ENCODE data around the gene FASLG.

FASLG gene

DNA sequence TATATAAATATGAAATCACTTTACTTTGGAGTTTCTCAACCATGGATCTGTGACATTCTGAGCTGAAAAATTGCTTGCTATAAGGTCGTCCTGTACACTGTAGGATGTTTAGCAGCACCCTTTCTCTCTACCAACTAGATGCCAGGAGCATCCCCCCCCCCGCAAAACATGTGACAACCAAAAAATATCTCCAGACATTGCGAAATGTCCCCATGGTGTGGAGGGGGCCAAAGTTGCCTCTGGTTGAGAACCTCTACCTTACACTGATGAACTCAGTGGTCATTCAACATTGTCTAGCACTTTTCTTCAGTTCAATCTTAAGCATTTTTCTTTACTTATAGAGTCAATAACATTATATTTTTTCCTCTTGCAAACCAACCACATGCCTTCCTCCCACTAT, 9.2 kb downstream of the FASLG start:
- Mint-ChIP-seq H3K27me3 (ENCODE audit: low read depth, poor library complexity) (peaks cover 2% of the 10 kb centered on the region), H3K27ac (no peak overlapping the region), H3K4me3 (no peak overlapping the region), H3K4me1 (peaks cover 9% of the 10 kb centered on the region), H3K9me3 (peaks cover 5% of the 10 kb centered on the region), H3K36me3 (ENCODE audit: low read depth) (peaks cover 4% of the 10 kb centered on the region)
- TF ChIP-seq, protein P1, sequence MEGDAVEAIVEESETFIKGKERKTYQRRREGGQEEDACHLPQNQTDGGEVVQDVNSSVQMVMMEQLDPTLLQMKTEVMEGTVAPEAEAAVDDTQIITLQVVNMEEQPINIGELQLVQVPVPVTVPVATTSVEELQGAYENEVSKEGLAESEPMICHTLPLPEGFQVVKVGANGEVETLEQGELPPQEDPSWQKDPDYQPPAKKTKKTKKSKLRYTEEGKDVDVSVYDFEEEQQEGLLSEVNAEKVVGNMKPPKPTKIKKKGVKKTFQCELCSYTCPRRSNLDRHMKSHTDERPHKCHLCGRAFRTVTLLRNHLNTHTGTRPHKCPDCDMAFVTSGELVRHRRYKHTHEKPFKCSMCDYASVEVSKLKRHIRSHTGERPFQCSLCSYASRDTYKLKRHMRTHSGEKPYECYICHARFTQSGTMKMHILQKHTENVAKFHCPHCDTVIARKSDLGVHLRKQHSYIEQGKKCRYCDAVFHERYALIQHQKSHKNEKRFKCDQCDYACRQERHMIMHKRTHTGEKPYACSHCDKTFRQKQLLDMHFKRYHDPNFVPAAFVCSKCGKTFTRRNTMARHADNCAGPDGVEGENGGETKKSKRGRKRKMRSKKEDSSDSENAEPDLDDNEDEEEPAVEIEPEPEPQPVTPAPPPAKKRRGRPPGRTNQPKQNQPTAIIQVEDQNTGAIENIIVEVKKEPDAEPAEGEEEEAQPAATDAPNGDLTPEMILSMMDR (IDR thresholded peaks at IDR 0.05), result no peak
- no peak for DNase-seq

- no peaks in the 10 kb centered on the region for H3K36me3 Mint-ChIP-seq (ENCODE audit: low read depth)
- peaks cover 9% of the 10 kb centered on the region for H3K4me1 Mint-ChIP-seq
- no peak for DNase-seq
- TF ChIP-seq, protein P1 (IDR thresholded peaks at IDR 0.05), result no peak
- no peak overlapping the region for H3K4me3 Mint-ChIP-seq
- no peaks in the 10 kb centered on the region for H3K9me3 Mint-ChIP-seq
- H3K27me3 Mint-ChIP-seq (ENCODE audit: low read depth, poor library complexity), result no peaks in the 10 kb centered on the region
- no peak overlapping the region for H3K27ac Mint-ChIP-seq
Observed at GRCh38 chr1:172669011-172669410, 10.1 kb downstream of the FASLG start.

DNA sequence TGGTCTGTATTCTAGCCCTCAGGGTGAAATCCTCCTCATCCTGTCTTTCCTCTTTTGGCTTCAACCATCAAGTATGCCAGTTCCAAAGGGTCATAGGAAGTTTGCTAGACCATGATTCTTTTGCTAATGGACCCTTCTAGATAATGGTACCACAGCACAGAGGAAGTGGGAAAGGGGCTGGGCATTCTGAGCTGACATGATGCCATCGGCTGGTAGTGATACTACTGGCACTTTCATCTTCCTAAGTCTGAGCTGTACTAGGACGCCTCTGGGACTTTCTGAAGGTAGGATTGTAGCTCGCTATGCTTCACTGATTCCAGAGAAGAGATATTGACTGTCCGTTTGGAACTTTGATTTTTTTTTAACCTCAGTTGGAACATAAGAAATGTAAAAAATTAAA, 11.4 kb downstream of the FASLG start:
- H3K4me1 Mint-ChIP-seq, result peaks cover 15% of the 10 kb centered on the region
- H3K36me3 Mint-ChIP-seq (ENCODE audit: low read depth), result no peaks in the 10 kb centered on the region
- no peak overlapping the region for H3K4me3 Mint-ChIP-seq
- no peaks in the 10 kb centered on the region for H3K9me3 Mint-ChIP-seq
- H3K27ac Mint-ChIP-seq, result no peak overlapping the region
- TF ChIP-seq, protein P1 (IDR thresholded peaks at IDR 0.05), result no peak
- DNase-seq, result no peak
- H3K27me3 Mint-ChIP-seq (ENCODE audit: low read depth, poor library complexity), result no peaks in the 10 kb centered on the region

GRCh38 chr1:172670791-172671190, 11.9 kb downstream of the FASLG start:
- Mint-ChIP-seq H3K36me3 (ENCODE audit: low read depth) (no peaks in the 10 kb centered on the region), H3K4me1 (peaks cover 18% of the 10 kb centered on the region), H3K27me3 (ENCODE audit: low read depth, poor library complexity) (no peaks in the 10 kb centered on the region), H3K4me3 (no peak overlapping the region), H3K27ac (no peak overlapping the region), H3K9me3 (no peaks in the 10 kb centered on the region)
- TF ChIP-seq, protein P1 (IDR thresholded peaks at IDR 0.05), result no peak
- DNase-seq, result no peak

DNA sequence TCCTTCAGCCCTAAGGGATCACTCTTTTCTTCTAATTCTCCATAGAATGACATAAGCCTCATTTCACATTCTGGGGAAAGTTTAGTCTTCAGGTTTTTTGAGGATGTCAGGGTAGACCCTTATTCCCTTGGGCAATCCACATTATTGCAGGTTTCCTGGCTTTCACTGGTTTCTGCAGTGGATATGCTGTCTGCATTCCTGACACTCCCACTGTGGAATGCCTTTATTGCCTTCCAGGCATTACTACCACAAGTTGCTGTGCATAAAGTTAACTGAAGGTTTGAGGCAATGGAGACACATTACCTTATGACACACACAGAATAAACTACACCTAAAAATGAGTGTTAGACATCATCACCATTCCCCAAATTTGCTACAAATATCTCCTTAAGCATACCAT, 12.7 kb downstream of the FASLG start:
- TF ChIP-seq, protein P1 (IDR thresholded peaks at IDR 0.05), result no peak
- H3K27me3 Mint-ChIP-seq (ENCODE audit: low read depth, poor library complexity), result no peaks in the 10 kb centered on the region
- DNase-seq, result no peak
- H3K9me3 Mint-ChIP-seq, result no peaks in the 10 kb centered on the region
- peaks cover 18% of the 10 kb centered on the region for H3K4me1 Mint-ChIP-seq
- H3K36me3 Mint-ChIP-seq (ENCODE audit: low read depth), result no peaks in the 10 kb centered on the region
- no peak overlapping the region for H3K4me3 Mint-ChIP-seq
- no peak overlapping the region for H3K27ac Mint-ChIP-seq

DNA sequence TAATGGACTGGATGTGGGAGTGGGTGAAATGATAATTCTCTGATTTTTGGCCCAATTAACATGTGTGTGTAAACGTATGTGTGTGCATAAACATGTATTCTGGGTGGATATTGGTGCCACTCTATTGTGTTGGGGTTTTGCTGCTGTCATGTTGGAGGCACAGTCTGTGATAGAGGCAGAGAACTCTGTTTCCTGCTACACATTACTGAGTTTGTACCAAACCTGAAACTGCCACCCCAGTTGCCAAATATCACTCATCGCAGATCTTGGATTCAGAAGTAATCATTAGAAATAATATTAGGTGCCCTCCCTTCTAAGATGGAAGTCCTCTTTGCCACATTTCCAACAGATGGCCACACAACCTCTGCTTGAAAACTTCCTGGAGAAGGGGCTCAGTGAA, 13.8 kb downstream of the FASLG start:
- H3K9me3 Mint-ChIP-seq, result no peaks in the 10 kb centered on the region
- H3K36me3 Mint-ChIP-seq (ENCODE audit: low read depth), result no peaks in the 10 kb centered on the region
- peaks cover 18% of the 10 kb centered on the region for H3K4me1 Mint-ChIP-seq
- H3K27ac Mint-ChIP-seq, result no peak overlapping the region
- TF ChIP-seq, protein P1 (IDR thresholded peaks at IDR 0.05), result no peak
- DNase-seq, result no peak
- no peak overlapping the region for H3K4me3 Mint-ChIP-seq
- H3K27me3 Mint-ChIP-seq (ENCODE audit: low read depth, poor library complexity), result no peaks in the 10 kb centered on the region
